DMS153 treated with DMSO at 0.1 percent for 48 hours (cell line): Measurements from ENCODE around the gene MISP3.

Experiments used
- DNase-seq: peaks from one replicate; lab custom pipeline; 2025; ENCODE audit not compliant: unreplicated experiment; lab: John Stamatoyannopoulos, UW

The MISP3 gene

DNA sequence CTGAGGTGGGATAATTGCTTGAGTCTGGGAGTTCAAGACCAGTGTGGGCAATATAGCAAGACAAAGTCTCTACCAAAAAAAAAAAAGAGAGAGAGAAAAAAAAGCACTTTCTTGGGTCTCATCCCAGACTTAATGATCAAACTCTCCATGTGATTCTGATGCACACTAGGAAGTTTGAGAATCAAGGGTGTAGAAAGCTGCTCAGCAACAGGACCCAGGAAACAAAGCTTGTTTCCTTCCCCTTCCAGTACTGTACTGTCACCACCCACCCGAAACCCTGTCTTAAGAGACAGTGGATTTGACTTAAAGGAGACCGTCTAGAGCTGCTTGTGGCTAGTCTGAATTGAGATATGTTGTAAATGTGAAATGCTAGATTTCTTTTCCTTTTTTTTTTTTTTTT lies 5.8 kb downstream of the MISP3 start:
- no peak for DNase-seq

DNA sequence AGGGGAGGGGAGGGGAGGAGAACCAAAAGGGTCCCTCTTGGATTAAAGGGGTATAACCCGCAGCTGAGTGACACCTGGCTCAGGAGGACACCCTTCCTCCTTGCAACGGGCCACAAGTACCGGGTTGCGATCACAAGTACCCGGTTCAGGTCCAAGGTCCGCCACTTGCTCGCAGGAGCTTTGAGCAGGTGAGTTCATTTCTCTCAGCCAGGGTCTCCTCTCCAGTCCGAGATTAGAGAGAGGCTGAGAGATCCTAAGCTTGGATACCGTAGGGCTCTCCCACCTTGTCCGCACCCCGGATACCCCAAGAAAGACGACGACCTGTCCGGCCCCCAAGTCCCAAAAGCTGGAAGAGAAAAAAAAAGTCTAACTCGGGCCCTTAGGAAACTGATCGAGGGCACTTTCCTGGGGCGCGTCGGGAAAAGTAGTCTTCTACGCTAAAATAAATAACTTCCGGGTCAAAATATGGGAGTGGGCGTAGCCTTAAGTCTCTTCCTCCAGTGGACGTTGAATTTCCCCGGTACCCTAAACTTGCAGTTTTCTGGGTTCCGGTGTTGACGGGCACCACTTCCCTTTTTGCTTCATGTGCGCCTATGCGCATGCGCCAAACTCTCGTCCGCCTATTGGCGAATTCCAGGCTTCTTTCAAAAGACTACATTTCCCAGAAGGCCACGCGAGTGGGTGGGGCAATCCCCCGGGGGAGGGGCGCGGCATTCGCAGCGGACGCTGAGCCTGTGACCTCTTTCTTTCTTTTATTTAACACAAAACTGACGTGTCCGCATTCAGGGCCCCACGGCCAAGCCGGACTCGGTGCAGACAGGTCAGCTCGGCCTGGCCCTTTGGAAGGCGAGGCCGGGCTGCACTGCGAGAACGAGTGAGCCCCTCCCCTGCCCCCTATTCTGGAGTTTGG lies 8.6 kb downstream of the MISP3 start:
- DNase-seq: peak; percentile 96

DNA sequence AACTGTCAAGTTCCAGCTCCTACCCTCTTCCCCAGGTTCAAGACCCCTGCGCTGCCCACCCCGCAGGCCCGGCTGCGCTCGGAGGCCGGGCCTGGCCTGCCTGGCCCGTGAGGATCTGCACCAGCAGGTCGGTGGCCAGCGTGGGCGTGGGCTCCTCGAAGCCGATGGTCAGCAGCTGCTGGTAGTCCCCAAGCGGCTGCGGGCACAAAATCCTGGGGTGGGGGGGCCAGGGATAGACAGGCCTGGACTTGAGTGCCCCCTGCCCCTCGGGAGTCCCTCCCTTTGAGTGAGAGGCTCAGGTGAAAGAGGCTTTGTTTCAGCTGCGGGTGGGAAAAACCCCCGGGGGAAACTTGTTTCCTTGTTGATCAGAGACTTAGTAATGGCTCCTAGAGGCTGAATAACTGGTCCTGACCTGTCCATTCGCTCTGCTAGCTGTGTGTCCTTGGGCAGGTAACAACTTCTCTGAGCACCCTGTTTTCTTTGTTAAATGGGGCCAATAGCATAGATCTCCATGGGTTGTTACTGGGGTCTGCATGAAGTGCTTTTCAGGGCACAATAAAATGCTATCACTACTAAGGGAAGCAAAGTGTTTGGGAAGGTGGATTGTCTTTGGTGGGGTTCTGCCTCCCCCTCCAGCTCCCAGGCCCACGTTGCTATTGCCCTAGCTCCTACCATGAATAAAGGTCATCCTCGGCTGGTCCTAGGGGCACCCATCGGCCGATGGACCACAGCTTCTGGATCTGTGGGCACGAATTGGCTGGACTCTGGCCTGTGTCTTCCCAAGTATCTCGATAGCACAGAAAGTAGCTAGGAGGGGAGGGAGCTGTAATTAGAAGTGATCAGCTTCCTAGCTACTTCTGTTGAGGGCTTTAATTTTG lies 9.4 kb downstream of the MISP3 start:
- no peak for DNase-seq

DNA sequence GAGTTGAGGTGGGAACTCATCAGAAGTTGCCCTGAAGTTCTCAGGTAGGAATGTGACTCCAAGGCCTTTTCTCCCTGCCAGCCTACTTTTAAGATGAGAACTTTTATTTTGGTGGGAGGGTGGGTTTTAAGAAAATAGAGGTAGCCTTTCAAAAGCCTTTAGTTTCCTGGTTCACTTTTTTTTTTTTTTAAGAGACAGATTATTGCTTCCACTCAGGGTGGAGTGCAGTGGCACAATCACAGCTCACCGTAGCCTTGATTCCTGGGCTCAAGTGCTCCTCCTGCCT lies 10.0 kb downstream of the MISP3 start:
- no peak for DNase-seq

DNA sequence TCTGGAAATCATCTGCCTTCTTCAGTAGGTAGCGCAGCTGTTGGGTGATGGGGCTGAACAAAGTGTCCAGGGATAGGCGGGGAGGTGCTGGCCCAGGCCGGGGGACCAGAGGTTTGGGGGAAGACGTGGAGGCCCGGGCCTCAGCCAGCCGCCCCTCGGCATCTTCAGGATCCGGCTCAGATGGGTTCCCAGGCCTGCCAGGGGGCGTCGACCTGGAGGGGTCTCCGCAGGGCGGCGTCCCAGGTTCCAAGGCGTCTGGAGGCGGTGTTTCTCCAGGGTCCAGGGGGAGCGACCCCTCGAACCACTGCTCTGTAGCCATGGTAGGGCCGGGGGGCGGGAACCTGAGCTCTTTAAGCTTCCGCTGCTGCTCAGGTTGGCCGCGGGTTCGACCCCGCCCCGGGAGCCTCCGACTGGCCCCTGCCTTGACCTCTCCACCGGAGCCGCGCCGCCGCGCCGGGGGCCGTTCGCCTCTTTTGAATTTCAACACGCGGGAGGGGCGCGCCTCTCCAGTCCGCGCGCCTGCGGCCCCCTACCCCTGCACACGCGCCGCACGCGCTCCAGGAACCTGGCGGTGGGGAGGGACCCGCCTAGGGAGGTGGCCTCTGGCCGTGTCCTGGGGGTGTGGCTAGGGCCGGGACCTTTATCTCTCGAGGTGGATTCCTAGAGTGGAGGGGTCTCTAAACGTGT lies 12.9 kb downstream of the MISP3 start, which contains the start of gene C19orf67:
Gene C19orf67 (minus strand): TSS at position 475 of the 687 bp plus-strand sequence. CDS start 156 bp downstream, at position 319.
- DNase-seq: no peak

DNA sequence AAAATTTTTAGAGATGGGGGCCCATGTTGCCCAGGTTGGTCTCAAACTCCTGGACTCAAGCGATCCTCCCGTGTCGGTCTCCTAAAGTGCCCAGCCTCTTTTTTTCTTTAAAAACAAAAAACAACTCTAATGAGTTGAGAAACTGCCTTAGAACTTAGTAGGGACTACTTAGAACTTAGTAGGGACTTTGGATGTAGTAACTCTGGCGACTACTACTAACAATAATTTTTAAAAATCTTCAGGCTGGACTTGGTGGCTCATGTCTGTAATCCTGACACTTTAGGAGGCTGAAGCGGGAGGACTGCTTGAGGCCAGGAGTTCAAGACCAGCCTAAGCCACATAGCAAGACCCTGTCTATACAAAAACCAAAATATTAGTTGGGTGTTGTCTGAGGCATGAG lies 13.5 kb downstream of the MISP3 start:
- no peak for DNase-seq

DNA sequence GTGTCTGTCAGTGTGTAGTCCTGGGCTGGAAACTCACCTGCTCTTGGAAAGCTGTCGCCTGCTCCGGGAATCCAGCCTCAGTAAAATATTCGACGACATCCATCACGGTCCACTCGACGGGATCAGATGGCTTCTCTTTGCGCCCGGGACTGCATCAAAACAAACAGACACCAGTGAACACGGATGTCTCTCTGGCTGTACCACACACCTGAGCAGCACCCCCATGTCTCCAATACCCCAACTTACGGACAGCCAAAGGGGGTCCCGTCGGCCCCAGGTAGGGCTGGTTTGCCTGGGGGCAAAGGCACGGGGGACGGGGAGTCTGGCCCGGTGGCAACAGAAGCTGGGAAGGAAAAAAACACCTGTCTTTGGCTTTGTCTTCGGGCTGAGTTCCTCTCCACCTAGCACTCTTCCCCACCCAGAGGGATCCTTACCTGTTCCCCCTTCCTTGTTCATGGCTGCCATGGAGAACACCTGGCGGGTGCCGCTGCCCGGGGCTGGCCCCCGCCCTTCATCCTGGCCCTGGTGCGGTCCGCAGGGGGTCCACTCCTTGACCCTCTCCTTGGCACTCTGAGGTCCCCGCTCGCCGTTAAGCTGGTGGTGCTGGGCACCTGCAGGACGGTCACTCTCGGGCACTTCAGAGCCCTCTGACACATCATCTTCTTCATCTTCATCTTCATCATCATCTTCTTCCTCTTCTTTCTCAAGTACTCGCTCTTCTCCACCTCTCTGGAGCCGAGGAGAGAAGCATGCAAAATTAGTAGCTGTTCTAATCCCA lies 16.2 kb downstream of the MISP3 start:
- no peak for DNase-seq

DNA sequence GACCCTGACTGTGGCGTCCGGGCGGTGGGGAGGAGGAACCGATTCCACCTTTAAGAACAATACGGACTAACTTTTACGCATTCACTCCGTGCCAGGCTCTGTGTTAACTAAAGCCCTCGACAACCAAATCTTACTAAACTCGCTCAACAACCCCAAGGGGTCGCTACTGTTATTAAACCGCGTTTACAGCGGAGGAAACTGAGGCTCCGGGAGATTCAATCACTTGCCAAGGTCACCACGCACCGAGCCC lies 16.8 kb downstream of the MISP3 start:
- no peak for DNase-seq

DNA sequence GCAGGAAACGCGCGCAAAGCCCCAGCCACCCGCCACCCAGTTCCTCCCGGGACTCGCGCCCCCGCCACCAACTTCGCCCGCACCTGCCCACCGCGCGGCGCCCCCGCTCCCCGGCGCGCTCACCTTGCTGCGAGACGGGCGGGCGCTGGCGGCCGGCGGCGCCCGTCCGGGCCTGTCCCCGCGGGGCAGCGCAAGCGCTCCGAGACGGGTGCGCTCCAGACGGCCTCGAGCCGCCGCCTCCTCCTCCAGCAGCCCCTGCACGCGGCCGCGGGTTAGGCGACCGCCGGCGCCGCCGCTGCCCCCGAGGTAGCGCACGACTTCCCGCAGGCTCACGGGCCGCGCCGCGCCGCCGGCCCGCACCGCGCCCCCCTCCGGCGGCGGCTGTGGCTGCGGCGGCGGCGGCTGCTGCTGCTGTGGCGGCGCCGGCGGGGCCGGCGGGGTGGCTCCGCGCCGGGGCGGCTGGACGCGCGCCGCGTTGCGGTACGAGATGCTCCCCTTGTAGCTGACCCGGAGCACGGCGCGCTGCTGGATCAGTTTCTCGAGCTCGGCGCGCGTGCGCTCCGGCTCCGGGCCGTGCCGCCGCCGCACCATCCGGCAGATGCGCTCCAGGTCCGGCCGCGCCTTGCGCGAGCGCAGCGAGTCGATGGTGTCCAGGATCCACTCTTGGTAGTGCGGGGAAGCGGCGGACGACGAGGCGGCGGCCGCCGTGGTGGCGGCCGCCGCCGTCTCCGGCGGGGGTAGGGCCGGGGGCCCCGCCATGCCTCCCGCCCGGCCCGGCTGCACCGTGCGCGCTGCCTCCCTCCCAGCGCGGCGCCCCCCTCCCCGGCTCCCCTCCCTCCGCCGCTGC lies 17.3 kb downstream of the MISP3 start:
- DNase-seq: peak; percentile 35

DNA sequence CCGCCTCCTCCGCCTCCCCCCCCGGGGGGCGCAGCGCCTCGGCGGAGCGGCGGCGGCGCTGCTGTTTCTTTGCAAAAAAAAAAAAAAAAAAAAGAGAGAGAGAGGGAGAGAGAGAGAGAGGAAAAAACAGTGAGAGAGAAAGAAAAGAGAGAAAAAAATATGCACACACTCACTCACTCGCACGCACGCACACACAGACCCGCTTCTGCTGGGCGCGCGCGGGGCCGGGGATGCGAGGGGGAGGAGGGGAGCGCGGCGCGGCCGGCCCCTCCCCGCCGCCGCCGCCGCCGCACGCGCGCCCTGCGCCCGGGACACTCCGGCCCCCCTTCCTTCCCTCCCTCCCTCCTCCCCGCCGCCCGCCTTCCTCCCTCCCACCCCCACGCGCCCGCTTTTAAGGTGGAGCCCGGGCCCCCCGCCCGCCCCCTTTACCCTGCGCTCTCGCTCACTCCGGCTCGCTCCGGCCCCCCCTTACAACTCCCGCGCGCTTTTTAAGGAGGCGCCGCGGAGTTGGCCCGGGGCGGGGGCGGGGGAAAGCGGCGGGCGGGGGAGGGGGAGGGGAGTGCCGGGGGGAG lies 18.0 kb downstream of the MISP3 start, which contains the start of gene SAMD1:
Gene SAMD1 (minus strand): TSS at position 243 of the 572 bp plus-strand sequence.
- no peak for DNase-seq

DNA sequence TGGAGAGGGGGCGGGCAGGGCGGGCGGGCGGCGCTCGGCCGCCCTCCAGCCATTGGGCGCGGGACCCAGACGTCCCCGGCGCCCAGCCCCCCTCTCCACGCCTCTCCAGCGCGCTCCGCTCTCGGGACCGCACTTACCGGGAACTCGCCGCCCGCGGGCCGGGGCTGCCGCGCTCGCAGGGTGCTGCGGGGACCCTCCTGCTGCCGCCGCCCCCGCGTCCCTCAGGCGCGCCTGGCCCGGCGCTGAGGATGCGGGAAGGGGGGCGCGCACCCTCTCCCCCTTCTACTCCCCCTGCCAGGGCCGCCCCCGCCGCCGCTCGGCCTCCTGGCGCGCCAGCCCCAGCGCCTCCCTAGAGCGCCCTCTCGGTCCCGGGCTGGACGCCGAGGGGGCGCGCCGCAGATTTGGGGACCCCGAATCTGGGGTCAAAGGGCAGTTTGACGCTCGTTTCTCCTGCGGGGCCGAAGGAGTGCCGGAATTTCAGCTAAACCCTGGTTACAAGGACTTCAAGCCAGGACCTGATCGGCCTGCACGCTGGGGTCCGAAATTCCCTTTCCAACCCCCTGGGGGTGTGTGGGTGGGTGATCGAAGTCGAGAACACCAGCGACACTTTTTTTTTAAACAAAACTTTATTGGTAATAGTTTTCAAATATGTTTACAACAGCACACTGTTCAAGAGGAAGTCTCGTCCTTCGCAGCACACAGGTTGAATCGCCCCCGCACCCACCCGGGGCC lies 18.7 kb downstream of the MISP3 start:
- peak; percentile 36 for DNase-seq

DNA sequence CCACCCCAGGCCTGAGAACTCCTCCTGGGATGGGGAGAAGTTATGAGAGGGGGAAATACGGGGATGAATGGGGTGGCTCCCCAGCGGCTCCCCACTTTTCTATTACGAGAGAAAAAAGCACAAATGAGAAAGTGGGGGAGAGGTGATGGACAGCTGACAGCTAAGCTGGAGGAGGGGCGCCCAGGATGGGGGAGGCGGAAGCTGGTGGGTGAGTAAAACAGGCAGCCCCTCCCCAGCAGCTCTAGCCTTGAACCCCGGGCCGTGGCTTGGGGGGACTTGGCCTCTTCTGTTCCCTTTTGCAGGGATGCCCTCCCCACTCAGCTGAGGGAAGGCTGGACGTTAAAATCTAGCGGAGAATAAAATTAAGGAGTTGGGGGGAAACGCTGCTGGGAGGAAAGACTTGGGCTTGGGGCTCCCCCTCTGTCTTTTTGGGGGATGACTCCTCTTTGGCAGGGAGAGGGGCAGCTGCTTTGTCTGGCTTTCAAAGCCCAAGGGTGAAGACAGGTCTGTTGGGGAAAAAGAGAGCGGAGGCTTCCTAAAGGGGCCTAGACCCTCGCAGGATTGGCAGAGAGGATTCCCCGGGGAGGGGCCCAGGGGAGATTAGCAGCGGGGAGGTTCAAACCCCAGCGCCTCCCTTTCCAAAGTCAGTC lies 19.4 kb downstream of the MISP3 start:
- no peak for DNase-seq

DNA sequence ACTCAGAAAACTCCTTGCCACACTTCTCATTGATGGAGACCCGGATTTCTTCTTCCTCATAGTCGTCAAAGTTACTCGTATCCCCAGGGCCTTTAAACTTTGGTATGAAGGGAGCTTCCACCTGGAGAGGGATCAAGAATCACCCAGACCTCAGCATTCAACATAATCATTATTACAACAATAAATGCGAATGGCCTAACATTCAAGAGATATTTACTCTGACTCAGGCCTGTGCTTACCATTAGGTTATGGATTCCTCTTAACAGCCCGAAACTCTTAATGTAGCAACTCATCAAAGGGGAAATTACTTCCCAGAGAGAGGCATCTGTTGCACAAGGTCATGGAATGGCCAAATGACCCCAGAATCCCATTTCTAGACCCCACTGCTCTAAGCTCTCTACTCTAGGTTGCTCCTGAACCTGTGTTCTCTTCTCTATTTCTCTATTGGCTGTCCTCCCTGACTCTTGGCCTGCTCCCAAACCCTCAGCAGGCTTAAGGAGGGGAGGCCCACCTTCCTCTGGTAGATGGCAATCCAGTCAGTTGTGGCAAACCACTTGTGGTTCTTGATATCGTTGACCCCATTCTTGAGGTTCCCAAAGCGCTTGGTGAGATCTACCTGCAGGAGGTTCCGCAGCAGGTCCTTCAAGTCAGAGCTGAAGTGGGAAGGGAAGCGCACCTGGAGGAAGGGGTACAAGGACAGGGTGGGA lies 20.7 kb downstream of the MISP3 start:
- DNase-seq: no peak

DNA sequence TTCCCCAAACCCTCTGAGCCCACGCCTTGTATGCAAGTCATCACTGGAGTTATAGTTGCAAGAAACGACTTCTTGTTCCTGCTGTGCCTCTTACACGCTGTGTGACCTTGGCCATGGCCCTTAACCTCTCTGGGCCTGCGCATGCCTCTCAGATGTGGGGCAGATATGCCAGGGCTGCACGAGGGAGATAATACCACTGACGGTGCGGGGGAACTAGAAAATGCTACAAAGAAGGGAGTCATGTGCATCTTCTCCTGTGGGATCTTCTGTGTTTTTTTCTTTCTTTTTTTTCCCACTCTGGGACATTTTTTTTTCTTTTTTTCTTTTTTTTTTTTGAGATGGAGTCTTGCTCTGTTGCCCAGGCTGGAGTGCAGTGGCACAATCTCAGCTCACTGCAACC lies 22.3 kb downstream of the MISP3 start:
- DNase-seq: no peak

DNA sequence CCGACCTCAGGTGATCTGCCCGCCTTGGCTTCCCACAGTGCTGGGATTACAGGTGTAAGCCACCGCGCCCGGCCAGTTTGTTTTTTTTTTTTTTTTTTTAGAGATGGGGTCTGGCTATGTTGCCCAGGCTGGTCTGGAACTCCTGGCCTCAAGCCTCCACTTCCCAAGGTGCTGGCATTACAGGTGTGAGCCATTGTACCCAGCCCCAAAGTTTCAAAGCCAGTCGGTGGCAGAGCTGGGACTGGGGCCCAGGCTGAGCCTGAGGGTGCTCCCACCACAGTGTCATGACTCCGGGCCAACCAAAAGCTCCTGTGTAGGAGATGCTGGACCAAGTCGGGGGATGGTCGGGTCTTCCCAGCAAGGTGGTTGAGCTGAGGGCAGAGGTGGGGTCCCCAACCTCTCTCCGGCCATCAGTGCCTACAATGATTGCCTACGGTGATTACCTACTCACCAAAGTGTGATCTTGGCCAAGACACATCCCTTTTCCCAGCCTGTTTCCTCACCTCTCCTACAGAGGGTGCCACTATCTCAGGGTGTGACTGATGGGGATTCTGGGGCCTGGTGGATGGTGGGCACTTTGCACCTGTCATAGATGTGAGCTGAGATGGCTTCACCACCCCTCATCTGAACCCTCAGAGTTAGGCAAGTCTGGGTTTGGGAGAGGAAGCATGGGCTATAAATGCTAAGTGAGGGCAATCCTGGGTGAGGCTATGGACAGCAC lies 23.8 kb downstream of the MISP3 start:
- DNase-seq: no peak

DNA sequence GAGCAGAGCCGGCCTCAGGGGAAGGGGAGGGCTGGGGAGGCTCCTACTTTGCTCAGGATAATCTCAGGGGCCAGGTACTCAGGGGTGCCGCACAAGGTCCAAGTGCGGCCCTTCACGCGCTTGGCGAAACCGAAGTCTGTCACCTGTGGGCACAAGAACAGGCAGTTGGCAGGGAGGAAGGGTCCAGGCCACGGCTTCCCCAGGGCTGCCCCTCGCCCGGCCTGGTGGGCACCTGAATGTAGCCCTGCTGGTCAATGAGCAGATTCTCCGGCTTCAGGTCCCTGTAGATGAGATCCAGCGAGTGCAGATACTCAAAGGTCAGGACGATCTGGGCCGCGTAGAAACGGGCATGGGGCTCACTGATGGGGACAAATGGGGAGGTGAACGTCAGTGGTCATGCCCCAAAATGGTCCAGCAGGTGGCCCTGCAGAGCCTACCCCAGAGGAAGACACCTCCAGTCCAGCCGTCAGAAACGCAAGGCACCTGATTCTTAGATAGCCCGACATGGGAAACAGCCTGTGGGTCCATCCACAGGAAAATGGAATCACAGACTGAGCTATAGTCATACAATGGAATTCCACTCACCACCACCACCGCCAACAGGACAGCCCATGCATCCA lies 25.1 kb downstream of the MISP3 start:
- no peak for DNase-seq

DNA sequence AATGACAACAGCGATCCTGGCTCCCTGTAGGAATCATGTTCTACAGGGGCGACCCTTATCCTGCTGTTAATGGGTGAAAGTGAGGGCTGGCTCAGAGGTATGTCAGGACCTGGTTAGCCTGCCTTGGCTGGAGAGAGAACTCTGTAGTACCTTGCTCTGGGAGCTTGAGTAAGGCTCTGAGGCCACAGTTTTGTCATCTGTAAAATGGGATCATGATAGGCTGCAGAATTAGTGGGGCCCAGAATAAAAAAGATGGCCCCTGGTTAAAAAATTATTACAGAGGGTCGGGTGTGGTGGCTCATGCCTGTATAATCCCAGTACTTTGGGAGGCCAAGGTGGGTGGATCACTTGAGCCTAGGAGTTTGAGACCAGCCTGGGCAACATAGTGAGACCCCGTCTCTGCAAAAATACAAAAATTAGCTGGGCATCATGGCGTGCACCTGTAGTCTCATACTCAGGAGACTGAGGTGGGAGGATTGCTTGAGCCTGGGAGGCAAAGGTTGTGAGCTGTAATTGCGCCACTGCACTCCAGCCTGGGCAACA lies 28.5 kb downstream of the MISP3 start:
- DNase-seq: no peak
